Upper lobe of left lung (tissue), 6 donors: ENCODE data around the gene KIF26B. TPM values are rescaled to one million over a fixed set of nuclear protein-coding genes. Genes with fewer than 3 reads are reported as not detected.

ENCODE experiments used
- ATAC-seq, 2 donors: fragments of 200-7000 bp; cut with Tn5 transposase; one replicate each; pipeline ENCODE4 v1.9.1; 2022; ENCODE audit warnings: mild to moderate bottlenecking in 2 of 2, moderate library complexity in 2 of 2; ENCODE audit not compliant: low FRiP score in 2 of 2
- DNase-seq, 2 donors: peaks; one replicate each; pipeline ENCODE4 v3.0.0-alpha.2; 2019 to 2020
- H3K27ac ChIP-seq, 4 donors: fragments of 200-600 bp; sonication (generic); one replicate each; pipeline ENCODE4 v1.5.1; 2016 to 2019
- H3K27me3 ChIP-seq, 4 donors: fragments of 200-600 bp; sonication (generic); one replicate each; pipeline ENCODE4 v1.5.1; 2017 to 2019
- H3K36me3 ChIP-seq, 4 donors: fragments of 200-600 bp; sonication (generic); one replicate each; pipeline ENCODE4 v1.5.1; 2016 to 2019
- H3K4me1 ChIP-seq, 4 donors: fragments of 200-600 bp; sonication (generic); one replicate each; pipeline ENCODE4 v1.5.1; 2018 to 2019
- H3K4me3 ChIP-seq, 4 donors: fragments of 200-600 bp; sonication (generic); one replicate each; pipeline ENCODE4 v1.5.1; 2017 to 2019; ENCODE audit warnings: mild to moderate bottlenecking in 2 of 4, moderate library complexity in 1 of 4
- H3K9me3 ChIP-seq, 4 donors: fragments of 200-600 bp; sonication (generic); one replicate each; pipeline ENCODE4 v1.5.1; 2018 to 2019
- EP300 ChIP-seq, 4 donors: sonication (generic); formaldehyde crosslinking; IDR thresholded peaks; one replicate each; pipeline ENCODE4 v1.5.1; 2017; ENCODE audit warnings: antibody characterized with exemption in 4 of 4, control low read depth in 2 of 4
- POLR2A ChIP-seq, 4 donors: fragments of 450-650 bp; IDR thresholded peaks; one replicate each; pipeline ENCODE4 v1.5.1; 2016 to 2017; ENCODE audit warnings: antibody characterized with exemption in 4 of 4, mild to moderate bottlenecking in 2 of 4
- POLR2AphosphoS5 ChIP-seq, 2 donors: sonication (generic); formaldehyde crosslinking; IDR thresholded peaks; one replicate each; pipeline ENCODE4 v1.5.1; 2017; ENCODE audit warnings: antibody characterized with exemption in 2 of 2
- WGBS, 2 donors: methylation state at CpG; one replicate each; pipeline ENCODE4 v1.1.5; 2017 to 2018; 5-methylcytosine and 5-hydroxymethylcytosine counted together
- total RNA-seq, 6 donors: library from RNA; depleted of rRNA in 4 of 6; stranded (reverse); fragments of >200 nt in 4 of 6; gene quantifications; one replicate each; pipeline versions ENCODE4 v1.1.0 to v1.2.1, GENCODE V29; 2016 to 2021
- TF ChIP-seq, protein P1 (sequence below), 6 experiments: fragments of 450-650 bp in 4 of 6; fragments of 200-600 bp in 2 of 6; sonication (generic) in 2 of 6; IDR thresholded peaks; one replicate each; pipeline ENCODE4 v1.5.1; 2016 to 2019; ENCODE audit warnings: antibody characterized with exemption in 6 of 6
- donor health status: DM: no; HTN: no; CAD: no; lungs with moderate emphysema.
- donor health status: DM: no; HTN: yes; CAD: no; lungs with severe emphysema.

Gene KIF26B
- total RNA-seq, 6 donors from 2014 or later = 1.2 to 4.3 (median 2.1) TPM

DNA sequence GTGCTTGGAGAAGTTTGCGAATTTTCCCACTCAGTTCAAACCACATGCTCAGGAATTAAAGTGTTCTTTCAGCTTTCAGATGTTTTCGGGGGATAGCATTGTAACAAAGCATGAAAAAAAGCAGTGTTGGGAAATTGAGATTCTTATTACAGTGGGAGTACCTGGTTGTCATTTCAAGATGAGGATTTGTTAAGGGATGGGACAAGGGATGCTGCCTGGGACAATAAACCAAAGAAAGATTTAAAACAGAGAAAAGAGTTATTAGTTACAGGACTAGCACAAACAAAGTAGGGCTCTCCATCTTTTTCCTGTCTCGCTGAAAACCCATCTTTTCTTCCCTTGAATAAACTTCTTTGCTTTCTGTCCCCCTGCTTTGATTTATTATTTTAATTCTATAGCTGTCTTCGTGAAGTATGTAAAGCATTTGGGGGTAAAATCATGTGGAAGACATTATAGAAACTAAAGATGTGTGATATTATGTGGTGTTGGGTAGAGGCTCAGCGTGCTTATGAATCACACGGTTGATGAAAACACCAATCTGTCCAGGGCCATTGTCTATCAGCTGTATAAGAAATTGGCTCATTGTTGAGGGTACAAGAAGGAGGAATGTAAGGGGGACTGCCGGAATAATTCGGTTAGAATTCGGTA, 277.6 kb downstream of the KIF26B start:
- WGBS, 2 donors = 82 to 94% methylated on average over 9 of the region's 9 CpGs
- DNase-seq (no peak), ATAC-seq (no peak)
- no peaks in the 10 kb centered on the region for H3K4me1 ChIP-seq
- no peak overlapping the region for H3K27ac ChIP-seq
- H3K36me3 ChIP-seq = no peaks in the 10 kb centered on the region
- H3K27me3 ChIP-seq = no peaks in the 10 kb centered on the region
- H3K9me3 ChIP-seq = no peaks in the 10 kb centered on the region
- no peak overlapping the region for H3K4me3 ChIP-seq
- TF ChIP-seq, protein P1, sequence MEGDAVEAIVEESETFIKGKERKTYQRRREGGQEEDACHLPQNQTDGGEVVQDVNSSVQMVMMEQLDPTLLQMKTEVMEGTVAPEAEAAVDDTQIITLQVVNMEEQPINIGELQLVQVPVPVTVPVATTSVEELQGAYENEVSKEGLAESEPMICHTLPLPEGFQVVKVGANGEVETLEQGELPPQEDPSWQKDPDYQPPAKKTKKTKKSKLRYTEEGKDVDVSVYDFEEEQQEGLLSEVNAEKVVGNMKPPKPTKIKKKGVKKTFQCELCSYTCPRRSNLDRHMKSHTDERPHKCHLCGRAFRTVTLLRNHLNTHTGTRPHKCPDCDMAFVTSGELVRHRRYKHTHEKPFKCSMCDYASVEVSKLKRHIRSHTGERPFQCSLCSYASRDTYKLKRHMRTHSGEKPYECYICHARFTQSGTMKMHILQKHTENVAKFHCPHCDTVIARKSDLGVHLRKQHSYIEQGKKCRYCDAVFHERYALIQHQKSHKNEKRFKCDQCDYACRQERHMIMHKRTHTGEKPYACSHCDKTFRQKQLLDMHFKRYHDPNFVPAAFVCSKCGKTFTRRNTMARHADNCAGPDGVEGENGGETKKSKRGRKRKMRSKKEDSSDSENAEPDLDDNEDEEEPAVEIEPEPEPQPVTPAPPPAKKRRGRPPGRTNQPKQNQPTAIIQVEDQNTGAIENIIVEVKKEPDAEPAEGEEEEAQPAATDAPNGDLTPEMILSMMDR (IDR thresholded peaks at IDR 0.05) = no peak
- TF ChIP-seq EP300 (IDR thresholded peaks at IDR 0.05) (no peak), POLR2A (IDR thresholded peaks at IDR 0.05) (no peak)

DNA sequence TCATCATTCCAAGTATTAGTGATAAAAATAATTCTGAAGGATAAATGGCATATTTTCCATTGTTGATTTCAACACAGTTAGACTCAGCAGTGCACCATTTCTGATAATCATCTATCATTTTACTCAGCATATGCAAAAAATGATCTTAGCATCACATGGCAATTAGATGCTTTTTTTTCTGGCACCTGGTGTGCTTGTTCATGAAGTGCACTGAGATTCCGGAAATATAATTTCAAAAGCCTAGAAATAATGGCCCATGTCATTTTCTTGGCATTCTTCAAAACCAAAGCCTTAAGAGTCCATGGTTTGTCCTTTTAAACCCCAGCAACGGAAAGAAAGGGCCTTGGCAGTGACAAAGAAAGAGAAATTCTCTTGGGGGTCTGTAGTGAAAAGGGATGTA, 278.8 kb downstream of the KIF26B start:
- H3K27me3 ChIP-seq = no peaks in the 10 kb centered on the region
- no peak overlapping the region for H3K27ac ChIP-seq
- no peak overlapping the region for H3K4me3 ChIP-seq
- WGBS, 2 donors = 30 to 34% methylated on average over 2 of the region's 2 CpGs
- TF ChIP-seq POLR2AphosphoS5 (IDR thresholded peaks at IDR 0.05) = no peak
- H3K9me3 ChIP-seq = no peaks in the 10 kb centered on the region
- no peaks in the 10 kb centered on the region for H3K36me3 ChIP-seq
- H3K4me1 ChIP-seq = no peaks in the 10 kb centered on the region
- ATAC-seq = no peak
- DNase-seq = no peak

DNA sequence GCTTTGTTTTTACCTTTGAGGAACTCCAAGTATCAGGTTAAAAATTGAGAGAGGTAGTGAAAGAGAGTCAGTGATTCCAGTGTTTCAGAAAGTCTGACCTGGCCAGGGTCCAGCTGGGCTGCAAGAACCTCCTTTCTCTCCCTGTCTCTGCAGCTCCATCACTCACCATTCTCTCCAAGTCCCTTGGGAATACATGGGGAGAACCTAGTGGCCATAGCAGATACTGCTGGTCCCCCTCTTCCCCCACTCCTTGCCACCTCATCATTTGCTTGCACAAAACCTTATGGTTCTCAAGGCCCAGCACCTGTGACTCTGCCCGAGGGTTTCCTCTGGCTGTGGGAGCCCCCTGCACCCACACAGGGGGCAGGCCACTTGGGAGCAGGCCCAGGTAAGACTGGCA, 279.5 kb downstream of the KIF26B start:
- Histone ChIP-seq H3K4me1 (no peaks in the 10 kb centered on the region), H3K9me3 (no peaks in the 10 kb centered on the region), H3K27ac (no peak overlapping the region), H3K27me3 (no peaks in the 10 kb centered on the region), H3K4me3 (no peak overlapping the region), H3K36me3 (no peaks in the 10 kb centered on the region)
- no peak for TF ChIP-seq POLR2A (IDR thresholded peaks at IDR 0.05)
- TF ChIP-seq, protein P1 (IDR thresholded peaks at IDR 0.05) = no peak
- no peak for TF ChIP-seq EP300 (IDR thresholded peaks at IDR 0.05)
- TF ChIP-seq POLR2AphosphoS5 (IDR thresholded peaks at IDR 0.05) = no peak
- ATAC-seq (no peak), DNase-seq (no peak)
- 86 to 100% methylated on average over 1 of the region's 1 CpG for WGBS, 2 donors

DNA sequence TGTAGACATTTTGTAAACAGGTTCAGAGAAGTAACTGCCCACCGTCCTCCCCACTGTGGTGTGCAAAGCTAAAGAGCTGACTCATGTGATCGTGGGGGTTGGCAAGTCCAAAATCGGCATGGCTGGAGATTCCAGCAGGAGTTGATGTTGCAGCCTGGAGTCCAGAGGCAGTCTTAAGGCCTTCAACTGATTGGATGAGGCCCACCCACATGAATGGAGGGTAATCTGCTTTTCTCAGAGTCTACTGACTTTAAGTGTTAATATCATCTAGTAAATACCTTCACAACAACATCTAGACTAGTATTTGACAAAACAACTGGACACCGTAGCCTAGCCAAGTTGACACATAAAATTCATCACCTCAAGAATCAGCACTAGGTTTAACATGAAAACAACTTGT, 281.6 kb downstream of the KIF26B start:
- H3K4me3 ChIP-seq = no peak overlapping the region
- DNase-seq (no peak), ATAC-seq (no peak)
- no peak overlapping the region for H3K27ac ChIP-seq
- no peaks in the 10 kb centered on the region for H3K36me3 ChIP-seq
- H3K27me3 ChIP-seq = no peaks in the 10 kb centered on the region
- TF ChIP-seq, protein P1 (IDR thresholded peaks at IDR 0.05) = no peak
- TF ChIP-seq POLR2AphosphoS5 (IDR thresholded peaks at IDR 0.05) = no peak
- no peak for TF ChIP-seq EP300 (IDR thresholded peaks at IDR 0.05)
- TF ChIP-seq POLR2A (IDR thresholded peaks at IDR 0.05) = no peak
- H3K4me1 ChIP-seq = no peaks in the 10 kb centered on the region
- 86 to 95% methylated on average over 4 of the region's 4 CpGs for WGBS, 2 donors
- H3K9me3 ChIP-seq = no peaks in the 10 kb centered on the region

DNA sequence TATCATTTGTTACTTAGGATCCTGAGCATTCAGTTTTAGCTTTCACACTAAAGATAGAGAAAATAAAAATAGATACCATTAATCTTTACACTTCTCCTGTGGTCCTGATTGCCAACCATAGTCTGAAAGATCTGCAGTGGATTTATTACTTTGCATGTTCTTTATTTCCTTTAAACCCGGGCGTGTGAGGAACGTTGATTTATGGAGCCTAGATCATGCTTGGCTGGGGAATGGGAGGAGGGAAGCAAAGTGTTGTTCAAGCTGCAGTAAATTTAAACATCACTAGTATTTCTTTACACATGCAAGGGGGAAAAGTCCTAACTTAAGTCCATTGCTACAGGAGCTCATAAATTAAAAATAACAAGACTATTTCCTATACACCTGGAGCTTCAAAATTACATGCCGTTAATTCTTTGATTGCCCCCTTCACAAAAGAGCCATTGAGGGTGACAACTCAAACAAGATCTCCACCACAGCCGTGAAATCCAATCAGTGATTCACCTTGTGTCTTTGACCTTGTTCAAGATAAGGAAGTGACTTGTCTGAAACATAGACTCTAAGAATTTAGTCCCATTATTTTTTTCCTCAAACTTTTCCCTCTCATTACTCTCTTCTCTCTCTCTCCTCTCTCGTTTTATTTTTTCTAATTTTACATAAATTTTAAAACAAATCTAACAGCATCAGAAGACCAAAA, 282.7 kb downstream of the KIF26B start:
- no peak overlapping the region for H3K27ac ChIP-seq
- TF ChIP-seq, protein P1 (IDR thresholded peaks at IDR 0.05) = no peak
- TF ChIP-seq POLR2AphosphoS5 (IDR thresholded peaks at IDR 0.05) (no peak), POLR2A (IDR thresholded peaks at IDR 0.05) (no peak), EP300 (IDR thresholded peaks at IDR 0.05) (no peak)
- WGBS, 2 donors = 51 to 57% methylated on average over 6 of the region's 6 CpGs
- peaks cover 0 to 4% (median 0%) of the 10 kb centered on the region in 4 donors for H3K4me1 ChIP-seq
- no peak overlapping the region for H3K4me3 ChIP-seq
- no peak for ATAC-seq
- DNase-seq = no peak
- no peaks in the 10 kb centered on the region for H3K9me3 ChIP-seq
- H3K36me3 ChIP-seq = no peaks in the 10 kb centered on the region
- H3K27me3 ChIP-seq = no peaks in the 10 kb centered on the region
